ENCODE results near the gene ZFAND3. TPM values are rescaled to one million over a fixed set of nuclear protein-coding genes. Genes with fewer than 3 reads are reported as not detected.

ZFAND3 gene
- total RNA-seq, 1 experiment from 2014 or later = 12.9 TPM

DNA sequence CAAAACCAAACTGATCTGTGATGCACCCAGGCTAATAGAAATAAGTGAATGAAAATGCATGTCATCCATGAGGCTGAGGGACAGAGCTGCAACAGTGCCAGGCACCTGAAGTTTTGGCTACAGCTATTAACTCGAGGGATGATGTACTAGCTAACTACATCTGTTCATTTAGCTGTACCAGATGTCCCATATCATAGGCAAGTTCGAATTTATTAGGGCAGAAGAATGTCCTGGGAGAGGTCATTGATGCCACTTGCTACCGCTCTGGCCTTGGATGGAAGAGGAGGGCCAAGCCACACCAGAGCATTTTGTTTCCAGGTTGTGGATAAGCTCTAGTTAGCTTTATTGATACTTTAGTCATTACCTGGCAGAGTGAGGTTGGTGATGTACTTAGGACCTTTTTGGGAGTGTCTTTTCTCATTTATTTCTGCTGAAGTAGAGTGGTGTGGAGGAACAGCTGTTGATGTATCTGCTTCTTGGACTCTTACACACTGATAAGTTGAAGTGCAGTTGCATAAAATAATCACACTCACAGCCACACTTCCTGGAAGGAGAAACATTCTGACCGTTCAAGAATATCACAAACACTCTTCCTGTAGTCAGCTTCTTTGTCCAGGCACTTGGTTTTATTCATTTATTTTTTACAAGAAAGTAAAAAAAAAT, 8.2 kb downstream of the ZFAND3 start:
- no peak for DNase-seq (ENCODE audit: low read depth)

DNA sequence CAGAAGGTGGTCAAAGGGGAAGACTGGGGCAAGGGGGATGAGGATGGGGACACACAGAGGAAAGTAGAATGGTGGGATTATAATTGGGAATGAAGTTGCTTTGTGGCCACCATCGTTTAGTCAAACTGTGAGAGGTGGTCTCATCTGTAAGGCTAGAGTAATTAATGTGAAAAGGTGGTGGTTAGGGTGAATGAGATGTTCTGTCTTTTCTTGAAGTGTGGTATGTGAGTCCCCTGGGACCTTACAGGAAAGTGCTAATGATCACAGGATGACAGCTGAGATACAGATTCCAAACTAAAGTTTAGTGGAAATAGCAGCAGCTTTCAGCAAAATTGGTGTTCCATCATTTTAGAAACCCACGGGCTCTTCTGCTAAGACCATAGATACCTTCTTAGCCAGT, 10.7 kb downstream of the ZFAND3 start:
- no peak for DNase-seq (ENCODE audit: low read depth)

DNA sequence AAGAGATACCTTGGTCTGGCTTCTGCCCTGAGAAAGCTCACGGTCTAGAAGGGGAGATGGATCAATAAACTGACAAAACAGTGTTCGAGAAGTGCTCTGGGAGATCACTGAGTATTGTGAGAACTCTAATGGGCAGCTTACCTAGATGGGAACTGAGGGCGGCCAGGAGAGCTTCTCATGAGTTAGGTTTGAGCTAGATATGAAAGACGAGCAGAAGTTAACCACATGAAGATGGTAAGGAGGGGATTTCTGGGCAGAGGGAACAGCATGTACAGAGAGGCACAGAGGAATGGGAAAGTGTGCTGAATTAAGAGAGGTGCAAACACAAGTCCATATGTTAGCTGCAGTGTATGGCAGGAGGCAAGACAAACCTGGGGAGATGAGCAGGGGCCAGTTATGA, 11.9 kb downstream of the ZFAND3 start:
- DNase-seq (ENCODE audit: low read depth) = no peak

DNA sequence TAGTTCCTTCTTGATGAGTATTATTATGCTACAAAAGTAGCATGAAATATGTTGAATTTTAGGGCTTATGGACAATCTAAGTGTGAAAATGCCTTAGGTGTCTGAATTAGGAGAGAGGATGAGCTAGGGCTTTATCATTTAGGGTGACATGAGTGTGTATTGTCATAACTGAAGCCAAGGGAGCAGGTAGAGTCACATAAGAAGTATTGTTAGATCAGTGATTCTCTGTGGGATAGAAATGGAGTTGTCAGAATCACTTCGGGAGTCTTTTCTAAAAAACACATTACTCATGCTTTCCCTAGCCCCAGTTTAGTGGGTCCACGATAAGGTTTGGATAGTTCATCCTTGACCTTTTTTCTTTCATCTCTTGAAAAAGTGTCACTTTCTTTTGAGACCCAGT, 16.4 kb downstream of the ZFAND3 start:
- no peak for DNase-seq (ENCODE audit: low read depth)

DNA sequence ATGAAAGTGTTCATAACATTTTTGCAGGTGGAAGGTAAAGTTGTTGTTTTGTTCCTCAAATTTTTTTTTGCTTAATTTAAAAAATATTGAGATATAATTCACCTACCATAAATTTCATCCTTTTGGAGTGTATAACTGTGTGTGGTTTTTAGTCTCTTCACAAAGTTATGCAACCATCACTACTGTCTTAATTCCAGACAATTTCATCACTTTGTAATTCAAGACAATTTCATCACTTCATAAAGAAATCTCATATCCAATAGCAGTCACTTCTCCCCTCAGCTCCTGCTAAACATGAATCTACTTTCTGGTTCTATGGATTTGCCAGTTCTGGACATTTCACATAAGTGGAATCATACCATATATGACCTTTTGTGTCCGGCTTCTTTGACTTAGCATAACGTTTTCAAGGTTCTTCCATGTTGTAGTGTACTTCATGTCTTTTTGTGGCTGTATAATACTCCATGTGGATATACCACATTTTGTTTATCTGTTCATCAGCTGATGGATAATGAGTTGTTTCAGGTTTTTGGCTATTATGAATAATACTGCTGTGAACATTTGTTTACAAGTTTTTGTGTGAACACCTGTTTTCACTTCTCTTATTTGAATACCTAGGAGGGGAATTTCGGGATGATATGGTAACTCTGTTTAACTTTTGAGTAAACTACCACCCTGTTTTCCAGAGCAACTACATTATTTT, 18.8 kb downstream of the ZFAND3 start:
- no peak for DNase-seq (ENCODE audit: low read depth)

DNA sequence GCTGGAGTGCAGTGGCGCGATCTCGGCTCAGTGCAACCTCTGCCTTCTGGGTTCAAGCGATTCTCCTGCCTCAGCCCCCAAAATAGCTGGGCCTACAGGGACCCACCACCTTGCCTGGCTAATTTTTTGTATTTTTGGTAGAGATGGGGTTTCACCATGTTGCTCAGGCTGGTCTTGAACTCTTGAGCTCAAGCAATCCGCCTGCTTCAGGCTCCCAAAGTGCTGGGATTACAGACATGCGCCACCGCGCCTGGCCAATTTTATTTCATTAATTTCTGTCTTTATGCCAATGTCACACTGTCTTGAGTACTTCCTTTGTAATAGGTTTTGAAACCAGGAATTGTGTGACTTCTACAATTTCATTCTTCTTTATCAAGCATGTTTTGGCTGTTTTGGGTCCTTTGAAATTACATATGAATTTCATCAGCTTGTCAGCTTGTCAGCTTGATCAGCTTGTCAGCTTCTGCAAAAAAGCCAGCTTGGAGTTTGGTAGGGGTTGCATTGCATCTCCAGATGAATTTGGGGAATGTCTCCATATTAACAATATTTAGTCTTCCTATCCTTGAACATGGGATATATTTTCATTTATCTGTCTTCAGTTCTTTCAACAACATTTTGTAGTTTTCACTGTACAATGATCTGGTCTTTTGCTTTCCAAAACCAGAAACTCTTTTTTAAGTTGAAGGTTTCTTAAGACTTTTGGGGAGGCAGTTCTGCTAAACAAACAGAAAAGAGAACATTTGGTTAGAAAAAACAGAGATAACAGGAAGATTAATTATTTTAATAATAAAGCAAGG, 20.8 kb downstream of the ZFAND3 start:
- no peak for DNase-seq (ENCODE audit: low read depth)

DNA sequence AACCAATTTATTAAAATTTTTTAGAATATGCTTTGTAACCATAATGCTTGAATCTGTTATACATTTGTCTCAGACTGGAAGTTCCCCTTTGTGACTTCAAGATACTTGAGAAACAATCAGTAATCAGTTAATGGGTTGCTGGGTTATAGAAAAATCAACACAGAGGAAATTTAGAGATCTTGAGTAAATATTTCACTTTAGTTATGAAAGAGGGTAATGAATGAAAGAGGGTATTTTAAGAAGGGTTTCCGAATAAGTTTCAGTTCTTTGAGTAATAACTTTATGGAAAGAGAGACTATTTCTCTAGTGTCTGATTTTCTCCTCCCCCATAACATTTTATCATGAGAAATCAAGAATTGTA, 21.4 kb downstream of the ZFAND3 start:
- no peak for DNase-seq (ENCODE audit: low read depth)

DNA sequence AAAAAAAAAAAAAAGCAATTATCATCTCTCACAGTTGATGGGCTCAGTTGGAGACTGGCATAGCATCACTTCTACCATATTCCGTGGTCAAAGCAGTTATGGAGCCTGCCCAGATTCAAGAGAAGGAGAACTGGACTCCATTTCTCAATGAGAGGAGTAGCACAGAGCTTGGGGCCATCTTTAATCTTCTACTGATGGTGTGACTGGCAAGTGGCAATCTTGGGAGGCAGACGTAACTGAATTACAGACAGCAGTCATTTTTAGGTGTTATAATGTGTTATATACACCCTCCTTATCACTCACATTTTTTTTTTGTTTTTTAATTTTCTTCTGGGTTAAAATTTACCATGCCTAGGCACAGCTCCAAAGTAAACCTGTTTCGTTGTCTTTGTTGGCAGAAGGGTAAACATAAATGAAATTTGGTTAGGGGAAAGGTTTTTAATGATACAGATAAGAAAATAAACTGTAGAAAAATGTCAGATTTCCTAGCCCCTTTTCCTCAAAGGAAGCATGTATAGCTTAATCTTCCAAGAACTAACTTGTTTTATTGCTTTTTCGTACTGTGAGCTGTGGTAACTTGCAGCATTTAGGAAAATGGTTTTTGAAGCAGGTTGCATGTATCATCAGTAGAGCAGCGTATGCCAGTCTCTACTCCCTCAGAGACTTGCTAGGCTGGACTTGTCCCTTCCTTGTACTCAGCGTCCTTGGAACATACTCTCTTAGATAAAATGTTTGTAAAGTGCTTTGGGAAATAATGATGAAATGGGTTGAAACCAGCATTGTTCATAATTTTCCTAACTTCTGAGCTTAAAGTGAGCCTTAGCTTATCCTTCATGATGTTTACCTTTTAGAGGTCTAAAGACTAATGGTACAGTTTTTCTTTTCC, 25.7 kb downstream of the ZFAND3 start:
- no peak for DNase-seq (ENCODE audit: low read depth)

DNA sequence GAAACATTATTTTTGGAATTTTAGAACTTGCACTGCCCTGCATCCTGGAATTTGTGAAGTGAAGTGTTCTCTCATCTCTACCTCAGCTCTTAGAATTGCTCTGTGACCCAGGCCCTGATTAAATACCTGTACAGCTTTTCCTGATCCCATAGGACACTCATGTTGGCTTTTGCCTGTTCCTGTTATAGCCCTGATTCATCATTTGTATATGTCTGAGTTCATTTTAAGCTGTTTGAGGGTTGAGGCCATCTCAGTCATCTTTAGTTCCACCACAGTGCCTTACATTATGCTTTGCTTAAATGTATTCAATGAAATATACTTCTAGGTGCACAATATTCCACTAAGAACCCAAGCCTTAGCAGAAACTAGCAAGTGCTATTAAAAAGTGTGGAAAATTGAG, 26.4 kb downstream of the ZFAND3 start:
- no peak for DNase-seq (ENCODE audit: low read depth)

DNA sequence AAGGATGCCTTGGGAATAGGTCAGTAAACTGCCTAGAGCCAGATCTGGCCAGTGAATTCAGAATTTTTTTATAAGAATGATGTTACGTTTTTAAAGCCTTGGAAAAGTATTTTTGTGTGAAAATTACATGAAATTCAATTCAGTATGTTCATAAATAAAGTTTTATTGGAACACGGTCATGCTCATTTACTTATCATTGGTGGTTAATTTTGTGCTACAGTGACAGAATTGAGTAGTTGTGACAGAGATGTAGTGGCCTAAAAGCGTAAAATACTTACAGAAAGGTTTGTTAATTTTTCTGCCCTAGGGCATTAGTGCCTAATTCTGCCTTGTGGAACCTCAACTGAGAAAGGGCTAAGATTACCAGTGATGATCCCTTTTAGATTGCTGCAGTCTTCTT, 28.2 kb downstream of the ZFAND3 start:
- DNase-seq (ENCODE audit: low read depth) = no peak

DNA sequence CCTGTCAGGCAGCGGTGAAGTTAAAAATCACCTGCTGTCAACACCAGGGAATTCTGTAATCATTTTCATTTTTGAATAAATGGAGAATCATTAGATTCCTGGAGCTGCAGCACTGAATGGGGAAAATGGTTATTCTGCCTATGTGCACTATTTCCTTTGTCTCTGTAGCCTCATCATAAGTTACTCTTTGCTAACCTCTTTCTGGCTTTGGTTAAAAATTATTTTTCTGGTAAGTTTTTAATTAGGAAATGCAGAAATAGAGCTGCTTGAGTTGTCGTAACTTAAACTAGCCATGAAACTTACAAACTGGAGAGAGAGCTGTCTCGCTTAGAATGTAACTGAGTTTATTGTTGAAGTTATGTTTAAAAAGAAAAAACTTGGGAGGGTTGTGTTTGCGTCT, 28.8 kb downstream of the ZFAND3 start:
- DNase-seq (ENCODE audit: low read depth) = no peak

DNA sequence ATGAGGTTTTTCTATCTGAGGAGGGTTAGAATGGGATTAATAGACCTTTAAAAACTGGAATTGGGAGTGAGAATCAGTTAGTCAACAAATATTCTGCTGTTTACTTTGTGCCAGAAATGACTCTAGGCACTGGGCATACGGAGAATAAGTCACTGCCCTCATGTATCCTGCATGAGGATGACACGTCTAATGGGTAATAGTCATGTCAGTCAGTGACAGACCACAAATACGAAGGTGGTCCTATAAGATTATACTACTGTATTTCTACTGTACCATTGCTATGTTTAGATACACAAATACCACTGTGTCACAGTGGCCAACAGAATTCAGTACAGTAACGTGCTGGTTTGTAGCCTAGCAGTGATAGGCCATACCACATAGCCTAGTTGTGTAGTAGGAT, 30.7 kb downstream of the ZFAND3 start:
- no peak for DNase-seq (ENCODE audit: low read depth)

DNA sequence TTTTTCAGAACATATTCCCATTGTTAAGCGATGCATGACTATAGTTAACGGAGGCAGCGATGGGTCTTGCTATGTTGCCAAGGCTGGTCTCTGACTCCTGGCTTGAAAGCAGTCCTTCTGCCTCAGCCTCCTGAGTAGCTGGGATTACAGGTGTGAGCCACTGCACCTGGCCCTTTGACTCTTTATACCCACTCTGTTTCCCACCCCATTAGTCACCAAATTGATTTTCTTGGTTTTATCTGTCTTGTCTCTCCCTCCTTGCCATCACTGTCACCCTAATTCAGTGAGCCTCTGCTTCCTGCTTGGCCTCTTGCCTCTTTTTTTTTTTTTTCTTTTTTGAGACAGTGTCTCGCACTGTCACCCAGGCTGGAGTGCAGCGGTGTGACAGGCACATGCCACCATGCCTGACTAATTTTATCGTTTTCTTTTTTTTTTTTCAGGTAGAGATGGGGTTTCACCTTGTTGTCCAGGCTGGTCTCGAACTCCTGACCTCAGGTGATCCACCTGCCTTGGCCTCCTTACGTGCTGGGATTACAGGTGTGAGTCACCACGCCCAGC, 31.3 kb downstream of the ZFAND3 start:
- DNase-seq (ENCODE audit: low read depth) = no peak

DNA sequence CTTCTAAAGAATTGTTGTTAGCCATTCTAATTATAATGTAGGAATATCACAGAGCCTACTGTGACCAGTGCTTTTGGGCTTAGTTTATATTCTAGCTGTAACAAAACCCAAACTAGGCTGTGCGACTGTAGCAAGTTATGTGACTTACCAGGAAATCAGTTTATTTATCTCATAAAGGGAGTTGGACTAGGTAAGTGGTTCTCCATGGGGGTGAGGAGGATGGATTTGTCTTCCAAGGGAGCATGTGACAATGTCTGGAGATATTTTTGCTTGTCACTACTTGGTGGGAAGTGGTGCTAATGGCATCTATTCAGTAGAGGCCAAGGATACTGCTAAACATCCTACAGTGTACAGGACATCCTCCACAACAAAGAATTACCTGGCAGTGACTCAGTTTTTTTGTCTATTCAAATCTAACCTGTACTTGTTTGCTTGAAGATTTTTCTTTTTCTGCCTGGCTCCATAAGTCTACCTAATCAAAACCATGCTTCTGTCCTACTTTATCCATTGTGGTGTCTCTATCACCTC, 32.5 kb downstream of the ZFAND3 start:
- no peak for DNase-seq (ENCODE audit: low read depth)

DNA sequence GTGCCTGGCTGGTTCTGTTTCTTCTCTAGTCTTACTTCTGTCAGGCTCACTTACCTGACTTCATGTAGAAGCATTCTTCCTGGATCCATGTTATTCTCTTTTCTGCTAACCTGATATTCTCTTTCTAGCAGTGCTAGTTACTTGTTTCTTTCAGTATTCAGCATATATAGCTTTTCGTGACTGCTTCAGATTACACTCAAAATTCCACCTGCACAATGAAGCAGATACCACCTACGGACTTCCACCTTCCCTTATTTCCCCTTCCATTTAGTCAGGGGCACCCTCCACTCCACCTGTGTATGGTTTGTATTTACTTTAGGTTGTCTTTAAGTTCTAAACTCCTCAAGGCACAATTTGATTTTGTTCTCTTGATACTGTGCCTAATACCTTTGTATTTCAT, 36.8 kb downstream of the ZFAND3 start:
- no peak for DNase-seq (ENCODE audit: low read depth)

DNA sequence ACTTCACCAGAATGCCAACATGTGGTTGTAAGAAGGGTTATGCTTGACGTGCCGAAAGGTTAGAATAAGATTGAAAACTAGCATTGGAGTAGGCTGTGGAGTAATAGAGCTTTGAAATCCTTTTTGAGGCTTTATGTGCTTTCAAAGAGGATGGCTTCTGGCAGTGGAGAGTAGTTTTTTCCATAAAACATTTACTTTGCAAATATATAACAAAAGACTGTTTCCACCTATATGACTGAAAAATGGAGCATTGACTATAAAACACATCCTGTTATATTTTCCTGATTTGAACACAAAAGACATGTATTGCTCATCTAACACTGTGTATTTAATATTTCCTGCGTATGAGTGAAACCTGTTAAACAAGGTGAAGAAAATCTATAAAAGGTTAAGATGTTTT, 38.8 kb downstream of the ZFAND3 start:
- no peak for DNase-seq (ENCODE audit: low read depth)

DNA sequence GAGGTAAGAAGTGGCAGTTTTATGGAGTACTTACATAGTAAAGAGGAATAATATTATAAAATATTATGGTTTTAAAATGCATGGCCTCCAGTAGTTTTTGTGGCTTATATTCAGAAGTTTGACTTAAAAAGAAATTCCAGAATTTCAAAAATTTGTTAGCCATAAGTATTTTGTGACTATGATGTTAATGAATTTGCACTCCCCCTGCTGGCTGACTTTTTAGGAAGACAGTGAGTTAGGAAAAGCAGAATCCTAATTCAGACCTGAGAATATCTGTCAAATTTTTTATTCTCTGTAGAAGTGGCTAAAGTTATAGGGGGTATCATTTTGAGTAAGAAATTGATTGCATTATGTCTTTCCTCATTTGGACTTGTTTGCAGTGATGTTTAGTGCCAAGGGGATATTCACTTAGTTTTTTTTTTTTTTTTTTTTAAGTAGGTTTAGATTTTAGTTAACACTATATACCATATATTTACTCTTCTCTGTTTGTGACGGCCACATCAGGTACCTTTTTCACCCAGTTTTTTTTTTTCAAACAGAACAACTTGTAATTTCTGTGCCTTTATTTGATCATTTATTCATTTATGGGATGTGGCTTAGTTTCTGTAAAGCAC, 40.8 kb downstream of the ZFAND3 start:
- peak; percentile 35 for DNase-seq (ENCODE audit: low read depth)

DNA sequence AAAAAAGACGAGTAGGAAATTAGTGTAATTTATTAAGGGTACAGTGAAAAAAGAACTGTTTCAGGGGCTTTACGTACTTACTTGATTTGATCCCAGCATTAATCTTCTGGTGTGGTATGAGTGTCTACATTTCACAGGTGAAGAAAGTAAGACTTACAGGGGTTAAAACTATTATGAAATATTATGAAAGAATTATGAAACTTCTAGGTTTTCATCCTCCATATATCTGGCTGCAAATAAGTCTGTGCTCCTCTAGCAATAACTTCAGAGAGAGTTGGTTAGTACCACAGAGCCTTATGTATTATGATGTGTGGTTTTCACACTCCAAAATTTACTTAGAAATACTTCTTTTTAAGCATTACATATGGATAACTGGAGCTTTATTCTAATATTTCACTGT, 41.9 kb downstream of the ZFAND3 start:
- DNase-seq (ENCODE audit: low read depth) = no peak

DNA sequence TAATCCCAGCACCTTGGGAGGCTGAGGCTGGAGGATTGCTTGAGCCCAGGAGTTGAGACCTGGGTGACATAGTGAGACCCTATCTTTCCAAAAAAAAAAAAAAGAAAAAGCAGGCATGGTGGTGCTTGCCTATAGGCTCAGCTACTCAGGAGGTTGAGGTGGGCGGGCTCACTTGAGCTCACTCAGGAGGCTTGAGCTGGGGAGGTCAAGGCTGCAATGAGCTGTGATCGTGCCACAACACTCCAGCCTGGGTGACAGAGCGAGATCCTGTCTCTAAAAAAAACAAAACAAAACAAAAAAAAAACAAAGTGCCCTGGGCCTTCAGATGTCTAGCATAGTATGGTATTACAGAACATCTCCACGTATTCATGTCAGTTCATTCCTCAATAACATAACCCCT, 42.9 kb downstream of the ZFAND3 start:
- DNase-seq (ENCODE audit: low read depth) = no peak

DNA sequence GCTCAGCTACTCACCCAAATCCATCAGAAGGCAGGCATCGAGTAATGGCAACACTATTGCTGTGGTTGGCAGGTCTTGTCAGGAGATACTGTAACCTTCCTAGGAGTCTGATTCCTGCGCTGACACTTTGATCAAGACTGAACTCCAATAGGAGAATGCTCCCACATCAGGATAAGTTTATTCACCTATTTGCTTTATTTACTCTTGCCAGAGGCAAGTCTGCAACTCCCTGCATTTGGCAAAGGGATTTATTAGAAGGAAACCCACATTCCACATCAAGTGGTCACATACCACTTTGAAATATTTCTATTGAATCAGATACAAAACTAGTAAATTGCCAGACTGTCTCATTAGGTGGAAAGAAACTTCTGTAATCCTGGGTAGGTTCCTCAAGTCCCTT, 43.5 kb downstream of the ZFAND3 start:
- no peak for DNase-seq (ENCODE audit: low read depth)

DNA sequence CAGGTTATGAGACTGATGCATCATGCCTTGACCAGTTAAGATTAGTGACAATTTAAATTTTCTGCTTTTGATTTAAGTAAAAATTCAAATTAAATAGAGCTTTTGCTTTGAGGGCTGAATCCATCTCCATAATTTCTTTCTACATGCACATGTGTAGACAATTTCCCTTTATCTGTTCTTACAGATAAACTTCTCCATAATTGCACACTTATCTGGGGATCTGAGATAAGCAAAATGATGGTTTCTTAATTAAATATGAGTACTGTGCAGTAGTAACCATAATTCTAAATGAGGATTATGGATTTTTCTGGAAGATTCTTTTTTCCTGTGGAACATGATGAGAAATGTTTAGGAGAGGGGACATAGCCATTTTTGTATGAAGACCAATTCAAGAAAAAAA, 44.7 kb downstream of the ZFAND3 start:
- no peak for DNase-seq (ENCODE audit: low read depth)

Data from Daoy (cell line).